Measurements from ENCODE around the gene SLC25A33.

The SLC25A33 gene

GRCh38 chr1:9589144-9589718 lies 50.0 kb downstream of the SLC25A33 start:
- peak; percentile 20 for DNase-seq

- DNase-seq: no peak
These were observed 50.5 kb downstream of the SLC25A33 start for GRCh38 chr1:9589719-9590157.

GRCh38 chr1:9590201-9590600 lies 50.9 kb downstream of the SLC25A33 start:
- no peak for DNase-seq

GRCh38 chr1:9590945-9591668 lies 51.8 kb downstream of the SLC25A33 start:
- DNase-seq: no peak

GRCh38 chr1:9591669-9592509 lies 52.6 kb downstream of the SLC25A33 start:
- no peak for DNase-seq

GRCh38 chr1:9592510-9593075 lies 53.3 kb downstream of the SLC25A33 start:
- no peak for DNase-seq

- DNase-seq: no peak
These were observed 53.9 kb downstream of the SLC25A33 start for GRCh38 chr1:9593147-9593491.

GRCh38 chr1:9593492-9594465 lies 54.5 kb downstream of the SLC25A33 start:
- DNase-seq: no peak

- DNase-seq: no peak
These were observed 55.3 kb downstream of the SLC25A33 start for GRCh38 chr1:9594471-9595155.

- DNase-seq: no peak
These were observed 56.1 kb downstream of the SLC25A33 start for GRCh38 chr1:9595156-9595967.

- DNase-seq: no peak
These were observed 56.7 kb downstream of the SLC25A33 start for GRCh38 chr1:9595968-9596340.

- DNase-seq: no peak
These were observed 57.3 kb downstream of the SLC25A33 start for GRCh38 chr1:9596415-9597123.

GRCh38 chr1:9597361-9598315 lies 58.4 kb downstream of the SLC25A33 start:
- DNase-seq: no peak

- no peak for DNase-seq
These were observed 59.0 kb downstream of the SLC25A33 start for GRCh38 chr1:9598316-9598700.

- DNase-seq: no peak
These were observed 60.5 kb downstream of the SLC25A33 start for GRCh38 chr1:9599741-9600140.

- no peak for DNase-seq
These were observed 61.9 kb downstream of the SLC25A33 start for GRCh38 chr1:9600861-9601834.

GRCh38 chr1:9601942-9602793 lies 62.9 kb downstream of the SLC25A33 start:
- no peak for DNase-seq
